GM21381 (cell line): ENCODE results near the gene DDOST.

Experiments used
- ATAC-seq: cut with Tn5 transposase; IDR thresholded peaks from one replicate; pipeline ENCODE4 v1.9.1; 2021; ENCODE audit warnings: mild to moderate bottlenecking, moderate library complexity; ENCODE audit not compliant: unreplicated experiment

Gene DDOST

DNA sequence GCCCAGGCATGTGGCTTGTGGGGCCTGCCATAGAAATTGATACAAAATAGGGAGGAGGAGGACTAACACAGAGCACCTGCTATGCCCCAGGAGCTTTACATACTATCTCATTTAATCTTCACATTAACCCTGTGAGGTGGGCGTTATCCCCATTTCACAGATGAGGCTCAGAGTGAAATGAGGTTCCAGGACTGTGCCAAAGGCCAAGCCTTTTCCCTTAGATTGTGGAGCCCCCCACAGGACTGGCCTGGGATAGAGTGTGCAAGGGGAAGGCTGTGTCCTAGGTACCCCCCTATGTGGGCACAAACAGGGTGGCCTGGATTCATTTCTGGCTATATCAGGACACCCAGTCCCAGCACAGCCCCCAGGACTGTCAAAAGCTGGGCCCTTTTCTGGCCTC is 2.2 kb upstream of the DDOST start:
- ATAC-seq: no peak

DNA sequence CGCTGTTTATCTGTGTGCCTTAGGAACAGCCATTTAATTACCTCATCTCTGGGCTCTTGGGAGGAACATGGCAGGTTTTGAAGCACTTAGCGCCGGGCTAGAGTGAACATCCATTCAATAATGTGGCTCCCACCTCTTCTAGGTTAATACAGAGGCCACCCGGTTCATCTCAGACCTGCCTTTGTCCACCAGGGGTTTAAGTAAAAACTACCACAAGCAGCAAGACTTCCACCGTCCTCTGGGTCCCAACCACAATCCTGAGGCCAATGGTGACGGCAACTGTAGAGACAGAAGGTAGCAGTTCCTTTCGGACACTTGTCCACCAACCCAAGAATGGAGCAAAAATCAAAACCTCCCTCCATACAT is 924 bp upstream of the DDOST start:
- ATAC-seq: no peak

DNA sequence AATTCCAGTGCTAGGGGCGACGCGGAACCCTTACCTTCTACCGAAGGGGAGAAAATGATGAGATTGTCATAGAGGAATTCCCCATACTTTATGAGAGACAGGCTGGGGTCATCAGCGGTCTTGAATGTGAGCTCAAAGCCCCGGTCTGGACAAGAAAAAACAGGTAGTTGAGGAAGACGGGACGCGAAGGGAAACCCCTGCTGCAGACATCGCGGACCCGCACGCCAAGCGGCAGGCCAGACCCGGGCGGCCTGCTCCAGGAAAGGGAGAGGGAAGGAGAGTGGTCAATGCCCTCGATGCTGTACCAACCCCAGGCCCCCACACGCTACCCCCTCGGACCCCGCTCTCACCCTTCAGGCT is 342 bp downstream of the DDOST start:
- ATAC-seq: no peak

DNA sequence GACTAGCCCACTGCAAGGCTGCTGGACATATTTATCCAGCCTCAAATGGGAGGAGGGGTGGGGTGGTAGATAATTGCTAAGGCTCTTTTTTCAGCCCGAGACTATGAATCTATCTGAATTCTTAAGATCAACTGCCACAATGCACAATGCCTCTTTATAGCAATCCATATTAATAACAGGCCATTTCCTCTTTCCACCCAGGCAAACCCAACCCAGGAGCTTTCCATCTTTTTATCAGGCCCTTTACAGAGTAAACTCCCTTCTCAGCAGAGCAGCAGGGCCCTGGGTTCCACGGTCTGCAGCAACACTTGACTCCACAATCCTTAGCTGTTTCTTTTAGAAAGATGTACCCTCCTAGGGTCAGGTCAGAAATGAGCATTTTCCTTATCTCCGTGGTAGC is 806 bp downstream of the DDOST start:
- ATAC-seq: no peak

DNA sequence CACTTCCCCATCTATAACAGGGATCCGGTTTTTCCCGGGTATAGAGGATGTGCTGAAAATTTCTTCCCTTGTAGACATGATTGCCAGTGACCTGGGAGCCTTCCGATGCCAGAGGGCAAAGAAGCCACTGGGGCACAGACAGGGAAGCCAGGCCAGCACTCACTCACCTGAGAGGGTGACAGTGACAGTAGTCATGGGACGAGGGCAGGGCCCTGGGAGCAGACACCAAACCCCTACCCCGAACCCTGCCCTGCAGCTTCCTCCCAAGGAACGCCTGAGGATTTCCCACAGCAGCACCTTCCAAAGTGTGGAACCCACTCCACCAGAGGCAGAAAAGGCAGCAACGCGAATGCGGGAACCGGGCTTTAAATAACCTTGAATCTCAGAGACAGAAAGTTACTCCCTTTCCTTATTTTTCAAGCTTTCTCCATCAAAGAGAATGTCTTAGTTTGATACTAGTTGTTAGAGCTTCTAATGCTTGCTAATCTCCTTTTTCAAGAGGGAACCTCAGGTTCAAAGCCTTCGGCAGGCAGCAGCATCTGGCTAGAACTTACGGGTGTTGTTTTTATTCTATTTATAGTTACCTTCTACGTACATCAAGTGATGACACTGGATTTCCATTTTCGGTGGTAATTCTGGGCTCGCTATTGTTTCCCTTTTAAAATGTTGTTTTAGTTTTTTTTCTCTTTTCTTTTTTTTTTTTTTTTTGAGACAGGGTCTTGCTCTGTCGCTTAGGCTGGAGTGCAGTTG is 2.8 kb downstream of the DDOST start:
- no peak for ATAC-seq

DNA sequence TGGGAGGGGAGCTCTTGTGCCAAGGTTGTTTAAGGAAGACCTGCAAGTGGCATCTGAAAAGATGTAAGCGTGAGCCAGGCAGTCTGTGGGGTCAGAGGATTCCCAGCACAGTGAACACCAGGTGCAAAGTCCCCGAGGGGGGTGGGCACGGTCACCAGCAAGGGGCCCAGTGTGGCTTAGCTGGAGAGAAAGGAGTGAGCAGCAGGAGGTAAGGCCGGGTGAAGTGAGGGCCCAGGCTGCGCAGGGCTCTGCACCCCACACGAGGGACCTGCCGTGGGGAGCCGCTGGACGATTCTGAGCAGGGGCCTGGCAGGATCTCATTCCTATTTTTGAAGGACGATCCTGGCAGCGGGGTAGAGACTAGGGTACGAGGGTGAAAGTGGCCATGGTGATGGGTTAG is 4.1 kb downstream of the DDOST start:
- ATAC-seq: no peak

DNA sequence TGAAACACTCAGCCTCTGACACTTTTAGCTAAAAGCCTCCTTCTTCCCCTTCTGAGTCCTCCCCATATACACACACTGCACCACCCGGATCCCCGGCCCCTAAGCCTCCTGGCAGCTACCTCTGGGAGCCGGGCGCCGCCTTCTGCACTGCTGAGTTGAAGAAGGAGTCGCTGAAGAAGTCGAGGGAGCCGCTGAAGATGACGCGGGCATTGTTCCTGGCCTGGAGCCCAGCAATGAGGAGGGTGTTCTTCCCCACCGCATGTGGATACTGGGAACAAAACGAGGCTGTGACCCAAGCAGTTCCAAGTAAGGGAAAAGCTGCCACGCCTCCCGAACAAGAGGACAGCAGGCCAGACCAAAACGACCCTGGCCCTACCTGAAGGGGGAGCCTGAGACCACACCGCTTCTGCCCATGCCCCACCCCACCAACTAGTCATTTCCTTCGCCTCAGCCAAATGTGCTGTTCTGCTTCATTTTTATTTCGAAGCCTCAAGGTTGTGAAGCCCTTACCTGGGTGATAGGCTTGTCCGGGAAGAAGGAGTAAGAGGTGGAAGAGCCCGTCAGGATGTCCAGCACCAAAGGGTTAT is 7.0 kb downstream of the DDOST start:
- no peak for ATAC-seq

DNA sequence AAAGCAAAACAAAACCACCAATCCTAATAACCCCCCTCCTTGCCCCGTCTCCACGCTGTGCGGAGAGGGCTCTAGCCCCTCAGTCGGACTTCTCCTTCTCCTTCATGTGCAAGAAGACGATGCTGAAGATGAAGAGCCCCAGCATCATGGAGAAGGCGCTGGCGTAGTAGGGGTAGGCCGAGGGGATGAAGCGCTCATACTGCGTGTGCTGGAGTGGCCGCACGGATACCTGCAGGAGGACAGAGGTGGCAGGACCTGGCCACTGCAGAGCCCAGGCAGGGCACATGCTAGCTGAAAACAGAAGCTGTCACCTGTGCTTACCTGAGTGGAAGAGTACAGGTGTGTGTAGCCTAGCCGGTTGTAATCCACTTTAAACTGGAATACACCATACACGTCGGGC is 8.9 kb downstream of the DDOST start:
- no peak for ATAC-seq

DNA sequence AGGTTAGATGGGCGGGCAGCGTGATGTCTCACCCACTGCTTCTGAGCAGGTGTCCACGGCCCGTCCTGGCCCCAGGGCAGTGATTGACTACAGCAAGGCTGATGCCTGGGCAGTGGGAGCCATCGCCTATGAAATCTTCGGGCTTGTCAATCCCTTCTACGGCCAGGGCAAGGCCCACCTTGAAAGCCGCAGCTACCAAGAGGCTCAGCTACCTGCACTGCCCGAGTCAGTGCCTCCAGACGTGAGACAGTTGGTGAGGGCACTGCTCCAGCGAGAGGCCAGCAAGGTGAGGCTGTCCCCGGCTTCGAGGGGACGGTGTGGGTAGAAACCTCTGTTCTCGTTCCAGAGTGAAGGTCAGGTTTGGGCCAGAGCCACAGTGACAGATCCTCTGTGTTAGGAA is 12.2 kb downstream of the DDOST start:
- ATAC-seq: no peak

DNA sequence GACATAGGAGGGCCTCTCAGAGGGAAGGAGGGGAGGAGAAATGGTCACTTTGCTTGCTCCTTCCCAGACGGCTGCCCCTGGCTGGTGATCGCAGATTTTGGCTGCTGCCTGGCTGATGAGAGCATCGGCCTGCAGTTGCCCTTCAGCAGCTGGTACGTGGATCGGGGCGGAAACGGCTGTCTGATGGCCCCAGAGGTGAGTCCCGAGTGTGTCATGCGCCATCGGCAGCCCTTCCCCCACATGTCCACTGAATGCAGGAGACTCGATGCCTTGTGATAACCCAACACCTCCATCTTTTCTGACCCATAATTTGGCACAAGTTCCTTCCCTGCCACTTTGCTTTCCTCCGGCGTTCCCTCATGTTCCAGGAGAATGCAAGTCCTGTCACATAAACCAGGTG is 12.7 kb downstream of the DDOST start:
- ATAC-seq: no peak

DNA sequence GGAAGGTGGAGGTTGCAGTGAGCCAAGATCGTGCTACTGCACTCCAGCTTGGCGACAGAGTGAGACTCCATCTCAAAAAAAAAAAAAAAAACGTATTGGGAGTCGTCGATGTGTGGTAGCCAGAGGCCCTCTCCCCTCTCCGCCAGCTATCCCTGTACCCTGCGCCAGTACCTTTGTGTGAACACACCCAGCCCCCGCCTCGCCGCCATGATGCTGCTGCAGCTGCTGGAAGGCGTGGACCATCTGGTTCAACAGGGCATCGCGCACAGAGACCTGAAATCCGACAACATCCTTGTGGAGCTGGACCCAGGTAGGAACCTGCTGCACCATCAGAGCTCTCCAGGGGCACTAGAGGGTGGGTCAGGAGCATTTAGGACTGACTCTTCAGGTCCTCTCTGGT is 15.8 kb downstream of the DDOST start:
- ATAC-seq: no peak

DNA sequence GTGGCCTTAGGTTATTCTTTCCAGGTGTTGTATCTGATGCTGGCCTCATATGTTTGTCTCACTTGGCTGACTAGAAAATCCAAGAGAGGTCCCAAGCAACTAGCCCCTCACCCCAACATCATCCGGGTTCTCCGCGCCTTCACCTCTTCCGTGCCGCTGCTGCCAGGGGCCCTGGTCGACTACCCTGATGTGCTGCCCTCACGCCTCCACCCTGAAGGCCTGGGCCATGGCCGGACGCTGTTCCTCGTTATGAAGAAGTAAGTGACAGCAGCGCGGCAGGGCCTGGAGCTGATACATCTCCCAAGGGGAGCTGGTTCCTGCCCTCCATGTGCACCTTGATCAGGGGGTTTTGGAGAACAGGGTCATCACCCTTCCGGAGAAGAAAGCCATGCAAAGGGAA is 16.8 kb downstream of the DDOST start:
- no peak for ATAC-seq

DNA sequence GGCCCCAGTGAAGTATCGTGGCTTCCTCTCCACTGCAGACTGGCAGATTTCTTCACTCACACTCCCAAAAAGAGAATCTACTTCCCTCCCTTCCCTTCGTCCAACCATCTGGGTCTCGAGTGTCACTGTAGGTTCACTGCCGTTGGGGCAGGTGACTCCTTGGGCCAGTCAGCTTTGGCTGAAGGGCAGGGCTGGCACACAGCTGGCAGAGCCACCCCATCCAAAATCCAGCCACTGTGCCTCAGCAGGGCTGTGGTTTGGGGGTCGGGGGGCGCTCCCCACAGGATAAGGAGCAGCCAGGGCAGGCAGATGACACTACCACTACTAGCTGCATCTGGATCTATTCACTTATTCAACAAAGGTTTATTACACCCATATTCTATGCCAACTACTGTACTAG is 18.1 kb downstream of the DDOST start:
- ATAC-seq: no peak

DNA sequence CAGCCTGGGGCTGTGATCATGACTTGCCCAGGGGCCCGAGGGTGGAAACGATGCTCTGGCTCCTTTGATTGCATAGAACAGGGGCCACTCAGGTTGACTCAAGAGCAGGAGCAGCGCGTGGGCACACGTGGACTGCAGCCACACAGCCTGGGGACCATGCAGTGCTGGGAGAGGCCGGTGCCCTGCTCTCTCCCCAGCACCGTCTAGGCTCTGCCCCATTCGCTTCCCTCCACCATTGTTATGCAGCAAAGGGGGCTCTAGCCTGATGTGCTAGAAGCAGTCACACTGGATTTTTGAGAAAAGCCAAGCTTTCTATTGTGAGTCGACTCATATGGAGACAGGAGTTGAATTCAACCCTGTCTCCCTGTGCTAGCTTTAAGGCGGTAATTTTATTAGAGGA is 19.2 kb downstream of the DDOST start:
- ATAC-seq: no peak

DNA sequence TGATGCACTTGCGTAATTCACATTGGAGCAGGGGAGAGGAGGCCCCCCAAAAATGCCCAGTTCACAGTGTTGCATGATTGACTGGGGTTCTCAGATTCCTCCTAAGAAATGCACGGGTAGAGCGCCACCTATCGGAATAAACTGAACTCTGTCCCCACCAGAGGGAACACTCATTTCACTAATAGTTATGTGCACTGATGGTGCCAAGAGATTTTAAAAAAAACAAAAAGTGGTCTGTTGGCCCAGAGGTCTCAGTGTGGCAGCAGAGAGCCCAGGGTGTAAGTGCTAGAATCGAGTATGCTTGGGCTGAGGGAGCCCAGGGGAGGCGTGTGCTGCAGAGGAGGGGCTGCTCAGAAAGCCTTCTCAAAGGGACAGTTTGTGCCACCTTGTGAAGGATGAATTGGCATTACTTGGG is 21.0 kb downstream of the DDOST start:
- no peak for ATAC-seq

DNA sequence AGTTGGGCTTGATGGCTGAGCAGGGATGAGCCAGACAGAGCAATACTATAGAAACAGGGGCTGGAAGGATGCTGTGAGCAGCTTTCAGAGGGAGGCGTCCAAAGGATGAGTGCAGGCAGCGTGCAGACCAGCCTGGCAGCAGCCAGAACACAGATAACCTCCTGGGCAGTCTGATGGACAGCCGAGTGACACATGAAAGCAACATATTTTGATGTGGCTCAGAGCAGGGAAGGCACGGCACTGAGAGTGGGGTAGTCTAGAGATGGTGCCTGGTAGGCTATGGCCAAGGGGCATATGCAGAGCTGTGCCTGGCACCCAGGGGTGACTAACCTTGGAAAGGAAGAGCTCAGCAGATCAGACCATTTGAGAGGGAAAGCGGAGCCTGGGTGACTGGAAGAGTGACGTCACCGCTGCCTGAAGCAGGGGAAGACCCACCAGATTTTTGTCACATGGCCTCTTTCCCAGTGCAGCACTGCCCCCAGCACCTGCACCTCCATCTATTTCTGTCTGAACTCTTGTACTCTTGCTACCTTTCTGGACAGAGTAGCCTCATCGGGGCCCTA is 24.3 kb downstream of the DDOST start:
- no peak for ATAC-seq

DNA sequence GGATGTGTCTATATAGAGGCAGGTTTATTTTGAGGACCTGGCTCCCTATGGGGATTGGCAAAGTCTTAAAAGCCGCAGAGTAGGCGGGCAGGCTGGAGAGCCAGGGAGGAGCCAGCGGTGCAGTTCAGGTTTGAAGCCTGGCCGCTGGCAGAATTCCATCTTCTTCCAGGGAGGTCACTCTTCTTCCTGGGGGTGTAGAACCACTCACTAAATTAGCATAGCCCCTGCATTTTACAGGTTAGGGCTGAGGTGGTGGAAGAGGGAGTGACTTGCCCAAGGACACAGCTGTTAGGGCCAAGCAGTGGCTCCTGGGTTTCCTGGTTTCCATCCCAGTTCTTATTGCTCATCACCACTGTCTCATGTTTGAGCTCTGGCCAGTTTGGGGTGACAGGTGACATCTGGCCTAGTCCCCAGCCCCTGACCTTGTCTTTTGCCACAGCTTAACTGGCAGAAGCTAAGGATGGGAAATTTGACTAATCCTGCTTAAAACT is 26.5 kb downstream of the DDOST start:
- no peak for ATAC-seq

DNA sequence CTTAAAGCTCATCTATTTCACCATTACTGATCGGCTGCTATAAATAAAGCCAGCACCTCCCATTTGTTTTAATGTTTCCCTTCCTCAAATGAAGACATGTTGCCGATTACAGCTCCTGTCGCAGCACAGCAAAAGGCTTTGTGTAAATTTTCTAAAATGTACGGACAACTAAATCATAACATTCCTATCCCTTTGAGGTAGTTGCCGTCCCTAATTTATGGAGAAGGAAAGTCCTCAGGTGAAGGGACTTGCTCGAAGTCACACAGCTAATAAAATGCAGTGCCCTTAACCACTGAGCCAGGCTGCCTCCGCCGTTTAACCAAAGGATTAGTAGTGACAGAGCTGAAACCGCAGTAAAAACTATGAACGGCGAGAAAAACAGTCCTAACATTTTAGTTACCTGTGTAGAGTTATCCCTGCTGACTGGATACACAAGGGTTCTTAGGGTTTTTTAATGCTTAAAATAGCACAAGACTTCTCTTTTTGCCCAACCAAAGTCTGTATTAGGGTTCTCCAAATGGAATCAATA is 27.0 kb downstream of the DDOST start:
- no peak for ATAC-seq

DNA sequence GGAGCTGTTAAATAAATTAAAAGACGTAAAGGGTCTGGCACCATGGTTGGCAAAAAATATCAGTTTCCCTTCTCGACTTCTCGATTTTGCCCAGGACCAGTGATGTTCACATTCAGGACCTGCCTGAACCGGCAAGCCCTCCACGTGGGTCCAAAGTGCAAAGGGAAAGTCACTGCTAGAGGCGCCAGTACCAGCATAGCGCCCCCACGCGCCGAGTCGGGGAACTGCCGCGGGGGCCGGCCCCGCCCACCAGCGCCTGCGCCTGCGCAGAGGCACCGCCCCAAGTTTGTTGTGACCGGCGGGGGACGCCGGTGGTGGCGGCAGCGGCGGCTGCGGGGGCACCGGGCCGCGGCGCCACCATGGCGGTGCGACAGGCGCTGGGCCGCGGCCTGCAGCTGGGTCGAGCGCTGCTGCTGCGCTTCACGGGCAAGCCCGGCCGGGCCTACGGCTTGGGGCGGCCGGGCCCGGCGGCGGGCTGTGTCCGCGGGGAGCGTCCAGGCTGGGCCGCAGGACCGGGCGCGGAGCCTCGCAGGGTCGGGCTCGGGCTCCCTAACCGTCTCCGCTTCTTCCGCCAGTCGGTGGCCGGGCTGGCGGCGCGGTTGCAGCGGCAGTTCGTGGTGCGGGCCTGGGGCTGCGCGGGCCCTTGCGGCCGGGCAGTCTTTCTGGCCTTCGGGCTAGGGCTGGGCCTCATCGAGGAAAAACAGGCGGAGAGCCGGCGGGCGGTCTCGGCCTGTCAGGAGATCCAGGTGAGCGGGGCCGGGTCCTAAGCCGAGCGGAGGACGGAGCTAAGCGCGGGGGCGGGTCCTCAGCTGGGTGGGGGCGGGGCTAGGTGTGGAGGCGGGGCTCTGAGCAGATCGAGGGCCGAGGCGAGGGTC is 27.7 kb downstream of the DDOST start, which contains the start of gene PINK1:
Gene PINK1 (plus strand): TSS at position 269 of the 875 bp plus-strand sequence. CDS start 91 bp downstream, at position 360.
- peak; percentile 71 for ATAC-seq

DNA sequence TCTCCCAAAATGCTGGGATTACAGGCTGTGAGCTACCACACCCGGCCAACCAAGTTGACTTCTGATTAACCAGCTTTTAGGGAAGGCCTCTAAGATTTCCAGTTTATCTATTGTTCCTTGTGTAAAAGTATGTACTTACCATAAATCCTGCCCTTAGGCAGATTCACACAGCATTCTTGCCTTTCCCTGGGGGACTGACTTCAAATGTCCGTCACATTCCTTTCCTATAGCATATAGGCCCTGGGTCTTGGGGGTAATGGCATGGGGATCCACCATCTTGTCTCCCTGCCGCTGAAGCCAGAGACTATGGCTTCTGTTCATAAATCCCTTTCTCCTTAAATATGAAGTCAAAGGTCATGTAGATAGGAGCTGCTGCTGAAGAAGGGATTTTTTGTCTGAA is 28.8 kb downstream of the DDOST start:
- ATAC-seq: no peak

DNA sequence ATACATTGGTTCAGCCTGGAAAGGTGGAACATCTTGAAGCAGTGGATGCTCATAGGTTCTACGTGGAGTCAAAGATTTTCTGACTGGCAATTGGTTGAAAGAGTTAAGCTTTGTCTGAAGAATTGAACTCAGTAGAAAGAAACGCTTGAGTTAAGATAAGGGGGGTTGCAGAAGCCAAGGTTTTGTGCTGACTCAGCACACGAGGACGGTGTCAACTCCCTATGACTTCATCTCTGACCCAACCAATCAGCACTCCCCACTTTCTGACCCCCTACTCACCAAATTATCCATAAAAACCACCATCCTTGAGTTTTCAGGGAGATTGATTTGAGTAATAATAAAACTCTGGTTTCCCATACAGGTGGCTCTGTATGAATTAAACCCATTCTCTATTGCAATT is 30.4 kb downstream of the DDOST start:
- no peak for ATAC-seq
